ENCODE measurements around the gene IP6K2.

- TF ChIP-seq POLR2A (IDR thresholded peaks at IDR 0.05; ENCODE audit: low read length) (no peak), GATA1 (IDR thresholded peaks at IDR 0.05; ENCODE audit: low read depth, low read length) (no peak)
These were observed 39.6 kb upstream of the IP6K2 start for GRCh38 chr3:48756640-48757039.

All from erythroblast (primary cell).